KMS-11 (cell line): Measurements from ENCODE around the gene ZFP36L1.

Experiments used
- H2AFZ ChIP-seq: fragments of 200-600 bp; sonication (generic); 2 replicates; pipeline ENCODE4 v1.6.1; 2016; ENCODE audit warnings: antibody characterized with exemption, mixed run types, low read depth
- H3K27ac ChIP-seq: fragments of 200-600 bp; sonication (generic); 2 replicates; pipeline ENCODE4 v1.6.1; 2016; ENCODE audit warnings: mild to moderate bottlenecking, mixed run types
- H3K27me3 ChIP-seq: fragments of 200-600 bp; sonication (generic); 2 replicates; pipeline ENCODE4 v1.6.1; 2017; ENCODE audit warnings: mild to moderate bottlenecking, low read depth, mixed run types, moderate library complexity; ENCODE audit not compliant: insufficient read depth
- H3K36me3 ChIP-seq: fragments of 200-600 bp; sonication (generic); 2 replicates; pipeline ENCODE4 v1.6.1; 2017; ENCODE audit warnings: mild to moderate bottlenecking, mixed run types; ENCODE audit not compliant: insufficient read depth
- H3K4me1 ChIP-seq: fragments of 200-600 bp; sonication (generic); 2 replicates; pipeline ENCODE4 v1.6.1; 2016; ENCODE audit warnings: mild to moderate bottlenecking, low read depth, mixed run types; ENCODE audit not compliant: poor library complexity, severe bottlenecking
- H3K4me2 ChIP-seq: fragments of 200-600 bp; sonication (generic); 2 replicates; pipeline ENCODE4 v1.7.0; 2016; ENCODE audit warnings: mild to moderate bottlenecking, mixed run types
- H3K4me3 ChIP-seq: fragments of 200-600 bp; sonication (generic); IDR thresholded peaks from 2 replicates; pipeline ENCODE4 v1.6.1; 2017; ENCODE audit warnings: low read depth, low read length, mixed read lengths; ENCODE audit not compliant: insufficient read depth
- H3K79me2 ChIP-seq: fragments of 200-600 bp; sonication (generic); 2 replicates; pipeline ENCODE4 v1.6.1; 2016; ENCODE audit warnings: low read depth, mixed run types; ENCODE audit not compliant: insufficient read depth
- H3K9ac ChIP-seq: fragments of 200-600 bp; sonication (generic); 2 replicates; pipeline ENCODE4 v1.6.1; 2016; ENCODE audit warnings: mild to moderate bottlenecking, mixed run types
- H4K20me1 ChIP-seq: fragments of 200-600 bp; sonication (generic); 2 replicates; pipeline ENCODE4 v1.6.1; 2016; ENCODE audit warnings: mild to moderate bottlenecking, mixed run types; ENCODE audit not compliant: insufficient read depth
- CTCF ChIP-seq: fragments of 200-600 bp; sonication (generic); conservative IDR thresholded peaks from 2 replicates; pipeline ENCODE4 v1.6.1; 2017; ENCODE audit warnings: low read depth, mild to moderate bottlenecking, antibody characterized with exemption, low read length, moderate library complexity, mixed read lengths

The ZFP36L1 gene

GRCh38 chr14:68797121-68797670, 4.3 kb upstream of the ZFP36L1 start:
- Histone ChIP-seq H3K9ac (no peak overlapping the region; the same call in 1 of the 2 replicates), H3K27ac (peak overlapping the region; percentile 100), H2AFZ (no peak overlapping the region)

GRCh38 chr14:68796418-68797101, 3.7 kb upstream of the ZFP36L1 start:
- Histone ChIP-seq H2AFZ (no peak overlapping the region), H3K4me3 (no peak overlapping the region), H3K4me1 (peaks cover 39% of the 10 kb centered on the region), H4K20me1 (no peaks in the 10 kb centered on the region), H3K79me2 (peaks cover 13% of the 10 kb centered on the region), H3K9ac (peak overlapping the region; percentile 97), H3K27ac (peak overlapping the region; percentile 100), H3K36me3 (no peaks in the 10 kb centered on the region), H3K4me2 (peak overlapping the region; percentile 22), H3K27me3 (no peaks in the 10 kb centered on the region)
- TF ChIP-seq CTCF = no peak

More at GRCh38 chr14:68797121-68797670, 4.3 kb upstream of the ZFP36L1 start:
- Histone ChIP-seq H3K4me3 (no peak overlapping the region), H3K4me1 (peaks cover 39% of the 10 kb centered on the region), H3K79me2 (peaks cover 7% of the 10 kb centered on the region), H4K20me1 (no peaks in the 10 kb centered on the region), H3K27me3 (no peaks in the 10 kb centered on the region), H3K36me3 (no peaks in the 10 kb centered on the region), H3K4me2 (peak overlapping the region; percentile 22; the same call in 1 of the 2 replicates)
- no peak for TF ChIP-seq CTCF

GRCh38 chr14:68795597-68796417, 2.9 kb upstream of the ZFP36L1 start:
- peak; percentile 23; the same call in 1 of the 2 replicates for TF ChIP-seq CTCF
- H3K27me3 ChIP-seq = no peaks in the 10 kb centered on the region
- H3K27ac ChIP-seq = peak overlapping the region; percentile 100
- peak overlapping the region; percentile 97 for H3K9ac ChIP-seq
- H3K4me3 ChIP-seq = no peak overlapping the region
- H4K20me1 ChIP-seq = no peaks in the 10 kb centered on the region
- peak overlapping the region; percentile 92 for H3K4me2 ChIP-seq
- H2AFZ ChIP-seq = no peak overlapping the region
- H3K4me1 ChIP-seq = peaks cover 37% of the 10 kb centered on the region
- peaks cover 21% of the 10 kb centered on the region for H3K79me2 ChIP-seq
- H3K36me3 ChIP-seq = no peaks in the 10 kb centered on the region

- peak overlapping the region; percentile 97 for H3K9ac ChIP-seq
- peak overlapping the region; percentile 100 for H3K27ac ChIP-seq
- H4K20me1 ChIP-seq = no peaks in the 10 kb centered on the region
- H3K4me3 ChIP-seq = no peak overlapping the region
- peak overlapping the region; percentile 92 for H3K4me2 ChIP-seq
- peaks cover 27% of the 10 kb centered on the region for H3K79me2 ChIP-seq
- H3K4me1 ChIP-seq = peaks cover 32% of the 10 kb centered on the region
- peak overlapping the region; percentile 14; the same call in 1 of the 2 replicates for H2AFZ ChIP-seq
- no peaks in the 10 kb centered on the region for H3K36me3 ChIP-seq
- no peak for TF ChIP-seq CTCF
- no peaks in the 10 kb centered on the region for H3K27me3 ChIP-seq
Observed at GRCh38 chr14:68794851-68795596, 2.2 kb upstream of the ZFP36L1 start.
